Activated CD8-positive, alpha-beta memory T cell treated with anti-CD3 and anti-CD28 coated beads for 1 hour (primary cell): Measurements from ENCODE around the gene LST1.

ENCODE experiments used
- DNase-seq, 2 donors: peaks; one replicate each; pipeline ENCODE4 v3.0.0-alpha.2; 2020; ENCODE audit warnings: low read depth in 1 of 2; ENCODE audit errors: extremely low read depth in 1 of 2

The LST1 gene

GRCh38 chr6:31619805-31620585, 33.9 kb downstream of the LST1 start:
- peak; percentile 86 to 91 for DNase-seq

DNA sequence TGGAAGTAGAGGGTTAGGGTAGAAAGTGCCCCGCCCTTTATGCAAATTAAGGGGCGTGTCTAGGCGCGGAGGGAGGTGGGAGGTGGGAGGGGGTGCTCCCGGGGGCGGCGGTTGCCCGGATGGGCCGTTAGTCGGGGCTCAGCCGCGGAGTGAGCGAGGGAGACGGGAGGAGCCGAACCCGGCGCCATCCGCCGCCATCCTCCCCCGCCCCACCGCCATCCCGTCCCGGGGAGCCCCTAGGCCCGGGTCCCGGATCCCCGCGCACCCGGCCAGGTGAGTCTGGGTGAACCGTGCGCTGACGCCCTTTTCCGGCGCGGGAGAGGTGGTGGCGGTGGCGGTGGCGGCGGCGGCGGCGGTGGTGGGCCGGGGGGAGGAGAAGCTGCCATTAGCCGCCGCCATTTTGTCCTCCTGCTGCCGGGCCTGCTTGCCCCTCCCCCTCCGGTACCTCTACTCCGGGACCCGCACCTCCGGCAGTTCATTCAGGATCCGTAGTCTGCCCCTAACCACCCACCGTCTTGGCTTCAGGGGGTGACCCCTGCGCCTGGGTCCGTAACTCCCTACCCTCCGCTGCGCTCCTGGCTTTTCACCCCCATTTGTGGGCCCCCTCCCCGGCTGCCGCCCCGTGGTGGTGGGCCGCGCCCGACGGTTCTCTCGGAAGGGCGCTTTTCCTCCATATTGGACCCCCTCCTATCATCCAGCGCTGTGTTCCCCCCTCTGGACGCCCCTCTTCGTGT, 34.7 kb downstream of the LST1 start, which contains the start of gene PRRC2A:
Gene PRRC2A (plus strand): TSS at position 130 of the 734 bp plus-strand sequence. CDS start 2,075 bp downstream, outside the sequence.
- DNase-seq = peak in 1 of 2 donors; percentile 84

DNA sequence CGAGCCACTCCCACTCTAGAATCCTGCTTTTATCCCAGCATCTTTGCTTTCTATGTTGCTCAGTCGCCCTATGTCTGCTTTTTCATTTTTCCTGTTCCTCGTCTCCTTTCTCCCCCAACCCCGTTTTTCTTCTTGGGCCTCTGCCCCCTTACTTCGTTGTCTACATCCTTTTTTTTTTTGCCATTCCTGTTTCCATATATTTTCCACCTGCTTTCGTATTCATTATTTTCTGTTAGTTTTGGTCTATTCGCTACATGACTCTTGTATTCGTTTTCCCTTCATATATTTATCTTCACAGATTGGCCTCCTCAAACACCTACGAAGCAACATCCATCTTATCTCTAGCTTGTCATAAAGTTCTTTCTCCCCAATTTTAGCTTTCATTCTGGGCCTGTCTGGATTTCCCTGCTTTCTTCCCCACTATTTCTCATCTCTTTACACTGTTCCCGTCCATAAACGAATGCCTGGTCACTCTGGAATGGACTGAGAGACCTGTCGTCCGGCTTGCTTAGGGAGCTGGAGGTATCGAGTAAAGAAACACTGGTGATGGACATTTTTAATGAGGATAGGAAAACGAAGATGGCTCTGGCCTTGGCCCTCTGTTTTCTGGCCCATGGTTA, 35.4 kb downstream of the LST1 start:
- no peak for DNase-seq

DNA sequence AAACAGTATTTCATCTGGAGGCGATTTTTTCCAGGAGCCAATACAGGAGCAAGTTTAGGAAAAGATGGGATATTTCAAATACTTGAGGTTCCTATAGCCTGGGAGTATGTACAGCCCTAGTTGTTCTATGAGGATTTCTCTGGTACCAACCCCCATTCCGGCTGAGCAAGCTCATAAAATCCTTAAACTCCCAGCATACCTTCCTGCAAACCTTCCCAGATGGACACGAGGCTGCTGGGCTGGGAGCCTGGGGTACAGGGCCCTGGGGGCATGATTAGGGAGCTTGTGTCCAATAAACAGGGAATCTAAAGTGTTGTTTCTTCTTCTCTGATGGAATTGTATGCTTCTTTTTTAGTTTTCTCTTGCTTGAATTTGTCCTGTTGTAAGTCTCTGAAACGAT, 35.9 kb downstream of the LST1 start:
- no peak for DNase-seq

DNA sequence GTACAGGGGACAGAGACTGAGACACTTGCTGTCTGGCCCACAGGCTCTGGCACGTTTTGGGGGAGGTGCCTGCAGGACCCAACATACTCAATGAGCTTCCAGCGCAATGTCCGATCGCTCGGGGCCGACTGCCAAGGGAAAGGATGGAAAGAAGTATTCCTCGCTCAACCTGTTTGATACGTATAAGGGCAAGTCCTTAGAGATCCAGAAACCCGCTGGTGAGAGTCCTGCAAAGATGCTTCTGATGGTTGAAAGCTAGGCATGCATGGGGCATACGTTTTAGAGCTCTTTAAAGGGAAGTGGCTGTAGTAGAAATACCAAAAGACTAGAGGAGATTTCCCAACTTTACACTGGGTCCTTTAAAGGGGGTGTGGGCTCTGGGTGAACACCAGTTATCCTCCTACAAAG, 36.6 kb downstream of the LST1 start:
- DNase-seq = no peak

GRCh38 chr6:31624070-31624469, 38.0 kb downstream of the LST1 start:
- DNase-seq = no peak

DNA sequence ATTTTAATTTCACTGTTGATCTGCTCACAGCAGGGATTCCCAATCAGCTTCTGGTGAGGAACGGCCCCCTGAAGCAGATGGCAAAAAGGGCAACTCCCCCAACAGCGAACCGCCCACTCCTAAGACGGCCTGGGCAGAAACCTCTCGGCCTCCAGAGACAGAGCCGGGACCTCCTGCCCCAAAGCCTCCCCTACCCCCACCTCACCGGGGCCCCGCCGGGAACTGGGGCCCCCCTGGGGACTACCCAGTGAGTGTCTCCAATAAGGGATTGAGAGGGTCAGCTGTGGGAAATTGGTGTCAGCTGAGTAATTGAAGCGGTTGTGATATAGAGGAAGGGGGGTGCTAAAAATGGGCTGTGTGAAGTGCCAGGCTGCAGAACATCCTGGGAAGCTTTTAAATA, 40.9 kb downstream of the LST1 start:
- DNase-seq = no peak

DNA sequence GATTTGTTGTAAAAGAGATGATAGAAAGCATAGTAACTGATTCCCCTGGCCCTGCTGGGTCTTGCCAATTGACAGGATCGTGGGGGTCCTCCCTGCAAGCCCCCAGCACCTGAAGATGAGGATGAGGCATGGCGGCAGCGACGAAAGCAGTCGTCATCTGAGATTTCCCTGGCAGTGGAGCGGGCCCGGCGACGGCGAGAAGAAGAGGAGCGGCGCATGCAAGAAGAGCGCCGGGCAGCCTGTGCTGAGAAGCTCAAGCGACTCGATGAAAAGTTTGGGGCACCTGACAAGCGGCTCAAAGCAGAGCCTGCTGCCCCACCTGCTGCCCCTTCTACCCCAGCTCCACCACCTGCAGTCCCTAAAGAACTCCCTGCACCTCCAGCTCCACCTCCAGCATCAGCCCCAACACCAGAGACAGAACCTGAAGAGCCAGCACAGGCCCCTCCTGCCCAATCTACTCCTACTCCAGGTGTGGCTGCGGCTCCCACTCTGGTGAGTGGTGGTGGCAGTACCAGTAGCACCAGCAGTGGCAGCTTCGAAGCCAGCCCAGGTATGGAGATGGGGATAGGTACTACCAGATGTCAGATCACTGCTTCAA, 41.7 kb downstream of the LST1 start:
- DNase-seq = no peak

DNA sequence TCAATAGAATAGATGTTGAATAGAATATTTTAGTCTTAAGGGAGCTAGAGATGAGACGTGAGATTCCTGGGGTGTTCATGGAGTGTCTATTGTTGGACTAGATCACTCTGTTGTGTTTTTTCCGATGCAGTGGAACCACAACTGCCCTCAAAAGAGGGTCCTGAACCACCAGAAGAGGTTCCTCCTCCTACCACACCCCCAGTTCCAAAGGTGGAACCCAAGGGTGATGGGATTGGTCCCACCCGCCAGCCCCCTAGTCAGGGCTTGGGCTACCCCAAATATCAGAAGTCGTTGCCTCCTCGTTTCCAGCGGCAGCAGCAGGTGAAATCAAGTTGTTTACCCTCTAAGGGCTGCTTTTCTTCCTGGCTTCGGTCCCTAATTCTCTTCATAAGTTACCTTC, 42.9 kb downstream of the LST1 start:
- no peak for DNase-seq

- DNase-seq = no peak
Measured at GRCh38 chr6:31630177-31630934, 44.3 kb downstream of the LST1 start.

DNA sequence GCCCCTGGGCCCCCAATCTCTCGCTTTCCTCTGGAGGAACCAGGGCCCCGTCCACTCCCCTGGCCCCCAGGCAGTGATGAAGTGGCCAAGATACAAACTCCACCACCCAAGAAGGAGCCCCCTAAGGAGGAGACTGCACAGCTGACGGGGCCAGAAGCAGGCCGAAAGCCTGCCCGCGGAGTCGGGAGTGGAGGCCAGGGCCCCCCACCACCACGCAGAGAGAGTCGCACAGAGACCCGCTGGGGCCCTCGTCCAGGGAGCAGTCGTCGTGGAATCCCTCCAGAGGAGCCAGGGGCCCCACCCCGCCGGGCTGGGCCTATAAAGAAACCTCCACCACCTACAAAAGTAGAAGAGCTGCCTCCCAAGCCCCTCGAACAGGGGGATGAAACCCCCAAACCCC, 45.1 kb downstream of the LST1 start:
- no peak for DNase-seq

DNA sequence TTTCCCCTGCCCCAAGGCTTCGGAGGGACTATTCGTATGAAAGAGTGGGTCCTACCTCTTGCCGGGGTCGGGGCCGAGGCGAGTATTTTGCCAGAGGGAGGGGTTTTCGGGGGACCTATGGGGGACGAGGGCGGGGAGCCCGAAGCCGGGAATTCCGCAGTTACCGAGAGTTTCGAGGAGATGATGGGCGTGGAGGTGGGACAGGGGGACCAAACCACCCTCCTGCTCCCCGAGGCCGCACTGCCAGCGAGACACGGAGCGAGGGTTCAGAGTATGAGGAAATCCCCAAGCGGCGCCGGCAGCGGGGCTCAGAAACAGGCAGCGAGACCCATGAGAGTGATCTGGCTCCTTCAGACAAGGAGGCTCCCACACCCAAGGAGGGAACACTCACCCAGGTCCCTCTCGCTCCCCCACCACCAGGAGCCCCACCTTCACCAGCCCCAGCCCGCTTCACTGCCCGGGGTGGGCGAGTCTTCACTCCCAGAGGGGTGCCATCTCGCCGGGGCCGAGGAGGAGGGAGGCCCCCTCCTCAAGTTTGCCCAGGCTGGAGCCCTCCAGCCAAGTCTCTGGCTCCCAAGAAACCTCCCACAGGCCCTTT, 45.7 kb downstream of the LST1 start:
- DNase-seq = no peak

DNA sequence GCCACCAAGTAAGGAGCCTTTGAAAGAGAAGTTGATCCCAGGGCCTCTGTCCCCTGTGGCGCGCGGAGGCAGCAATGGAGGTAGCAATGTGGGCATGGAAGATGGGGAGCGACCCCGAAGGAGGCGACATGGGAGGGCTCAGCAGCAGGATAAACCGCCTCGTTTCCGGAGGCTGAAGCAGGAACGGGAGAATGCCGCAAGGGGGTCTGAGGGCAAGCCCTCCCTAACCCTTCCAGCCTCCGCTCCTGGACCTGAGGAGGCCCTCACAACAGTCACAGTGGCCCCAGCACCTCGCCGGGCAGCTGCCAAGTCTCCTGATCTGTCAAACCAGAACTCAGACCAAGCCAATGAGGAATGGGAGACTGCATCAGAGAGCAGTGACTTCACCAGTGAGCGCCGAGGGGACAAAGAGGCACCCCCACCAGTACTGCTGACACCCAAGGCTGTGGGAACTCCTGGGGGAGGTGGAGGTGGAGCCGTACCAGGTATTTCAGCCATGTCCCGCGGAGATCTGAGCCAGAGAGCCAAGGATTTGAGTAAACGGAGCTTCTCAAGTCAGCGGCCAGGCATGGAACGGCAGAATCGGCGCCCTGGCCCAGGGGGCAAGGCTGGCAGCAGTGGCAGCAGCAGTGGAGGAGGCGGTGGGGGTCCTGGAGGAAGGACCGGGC, 46.3 kb downstream of the LST1 start:
- DNase-seq = no peak

- no peak for DNase-seq
Measured at GRCh38 chr6:31633447-31633846, 47.4 kb downstream of the LST1 start.

DNA sequence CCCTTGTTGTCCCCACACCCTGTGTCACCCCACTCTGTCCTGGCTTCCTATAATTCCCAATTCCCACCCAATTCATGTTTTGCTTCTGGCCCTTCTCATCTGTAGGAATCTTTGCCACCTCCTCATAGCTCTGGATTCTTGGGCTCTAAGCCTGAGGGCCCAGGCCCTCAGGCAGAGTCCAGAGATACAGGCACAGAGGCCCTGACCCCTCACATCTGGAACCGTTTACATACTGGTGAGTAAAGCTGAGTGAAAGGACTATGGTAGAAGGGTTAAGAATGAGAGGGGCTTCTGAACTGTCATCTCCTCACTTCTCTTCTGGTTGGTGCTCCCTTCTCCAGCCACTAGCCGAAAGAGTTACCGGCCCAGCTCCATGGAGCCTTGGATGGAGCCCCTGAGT, 48.1 kb downstream of the LST1 start:
- DNase-seq = no peak

- DNase-seq = no peak
Measured at GRCh38 chr6:31634969-31635575, 49.0 kb downstream of the LST1 start.

DNA sequence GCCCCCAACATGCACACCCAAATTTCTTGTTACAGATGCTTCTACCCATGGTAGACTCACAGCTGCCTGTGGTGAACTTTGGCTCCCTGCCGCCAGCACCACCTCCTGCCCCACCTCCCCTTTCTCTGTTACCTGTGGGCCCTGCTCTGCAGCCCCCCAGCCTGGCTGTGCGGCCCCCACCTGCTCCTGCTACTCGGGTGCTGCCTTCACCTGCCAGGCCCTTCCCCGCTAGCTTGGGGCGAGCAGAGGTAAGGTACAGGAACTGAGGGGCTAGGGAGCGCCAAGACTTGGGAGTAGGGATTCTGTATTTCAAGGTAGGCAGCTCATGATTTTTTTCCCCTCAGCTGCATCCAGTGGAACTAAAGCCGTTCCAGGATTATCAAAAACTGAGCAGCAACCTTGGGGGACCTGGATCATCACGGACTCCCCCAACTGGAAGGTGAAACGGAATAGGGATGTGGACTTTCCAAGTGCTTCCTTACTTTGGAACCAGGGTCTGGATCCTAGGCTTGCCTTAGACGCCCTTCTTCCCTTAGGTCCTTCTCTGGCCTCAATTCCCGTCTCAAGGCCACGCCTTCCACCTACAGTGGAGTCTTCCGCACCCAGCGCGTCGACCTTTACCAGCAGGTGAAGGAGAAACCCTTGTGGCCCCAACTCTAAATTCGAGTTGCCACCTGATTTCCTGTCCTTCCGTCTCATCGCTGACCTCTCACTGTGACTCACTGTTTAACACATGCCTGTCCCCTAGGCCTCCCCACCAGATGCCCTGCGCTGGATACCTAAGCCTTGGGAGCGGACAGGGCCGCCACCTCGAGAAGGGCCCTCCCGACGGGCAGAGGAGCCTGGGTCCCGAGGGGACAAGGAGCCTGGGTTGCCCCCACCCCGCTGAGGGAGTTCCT, 50.9 kb downstream of the LST1 start:
- DNase-seq = no peak
